ENCODE measurements around the gene GPR45.
A peak's percentile ranks its signal among the peaks of the same experiment; 100 is the strongest.
"Not testable (repeated sequence)": the region's sequence is repeated elsewhere in the genome, so short reads cannot be mapped to it uniquely, and the experiment has no call there.

GPR45 gene, protein sequence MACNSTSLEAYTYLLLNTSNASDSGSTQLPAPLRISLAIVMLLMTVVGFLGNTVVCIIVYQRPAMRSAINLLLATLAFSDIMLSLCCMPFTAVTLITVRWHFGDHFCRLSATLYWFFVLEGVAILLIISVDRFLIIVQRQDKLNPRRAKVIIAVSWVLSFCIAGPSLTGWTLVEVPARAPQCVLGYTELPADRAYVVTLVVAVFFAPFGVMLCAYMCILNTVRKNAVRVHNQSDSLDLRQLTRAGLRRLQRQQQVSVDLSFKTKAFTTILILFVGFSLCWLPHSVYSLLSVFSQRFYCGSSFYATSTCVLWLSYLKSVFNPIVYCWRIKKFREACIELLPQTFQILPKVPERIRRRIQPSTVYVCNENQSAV

DNA sequence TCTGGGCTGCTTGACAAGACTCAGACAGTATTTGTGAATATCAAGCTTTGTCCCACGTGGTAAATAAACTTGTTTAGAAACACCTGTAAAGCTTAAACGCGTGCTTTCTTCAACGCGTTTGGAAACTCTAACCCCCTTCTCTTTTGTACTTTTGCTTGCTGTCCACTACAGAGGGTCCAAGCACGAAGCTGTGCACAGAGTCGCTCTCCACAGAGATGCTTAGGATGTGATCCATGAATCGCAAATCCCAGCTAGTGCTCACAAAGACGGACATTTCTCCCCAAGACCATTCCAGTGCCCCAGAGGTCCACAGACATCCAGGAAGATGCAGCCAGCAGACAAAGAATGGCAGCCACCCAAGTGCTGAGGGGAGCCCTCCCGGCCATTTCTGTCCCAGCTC, at the start of gene GPR45:
Gene GPR45 (plus strand): TSS at position 301 of the 400 bp plus-strand sequence. CDS start 116 bp downstream, outside the sequence.
- DNase-seq, result no peak

DNA sequence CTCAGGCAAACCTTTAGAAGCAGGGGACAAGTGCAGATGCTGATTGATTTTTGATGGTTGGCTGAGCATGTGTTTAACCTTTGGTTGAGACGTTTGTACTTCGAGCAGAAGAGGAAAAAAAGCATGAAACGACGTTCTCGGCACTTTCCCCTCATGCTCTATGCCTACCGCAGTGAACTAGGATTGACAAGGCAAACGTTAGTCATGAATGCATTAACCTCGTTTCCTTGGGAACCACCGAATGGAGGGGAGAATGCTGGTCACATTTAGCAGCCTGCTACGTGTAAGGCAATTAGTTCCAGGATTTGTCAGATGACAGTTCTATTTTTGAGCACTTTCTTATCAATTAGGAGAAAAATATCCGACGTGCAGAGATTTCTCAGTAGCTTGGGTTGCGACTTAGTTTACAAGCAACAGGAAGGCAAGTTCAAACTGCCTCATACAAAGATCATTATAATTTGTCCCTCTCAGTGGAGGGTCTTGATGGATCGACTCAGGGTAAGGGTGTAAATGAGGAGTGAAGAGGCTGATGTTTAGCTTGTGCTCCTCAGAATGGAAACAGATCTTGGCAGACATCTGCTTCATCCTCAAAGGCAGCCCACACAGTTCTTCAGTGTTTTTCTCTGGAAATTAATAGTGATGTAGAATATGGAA, 47.4 kb upstream of the GPR45 start:
- no peak for DNase-seq

DNA sequence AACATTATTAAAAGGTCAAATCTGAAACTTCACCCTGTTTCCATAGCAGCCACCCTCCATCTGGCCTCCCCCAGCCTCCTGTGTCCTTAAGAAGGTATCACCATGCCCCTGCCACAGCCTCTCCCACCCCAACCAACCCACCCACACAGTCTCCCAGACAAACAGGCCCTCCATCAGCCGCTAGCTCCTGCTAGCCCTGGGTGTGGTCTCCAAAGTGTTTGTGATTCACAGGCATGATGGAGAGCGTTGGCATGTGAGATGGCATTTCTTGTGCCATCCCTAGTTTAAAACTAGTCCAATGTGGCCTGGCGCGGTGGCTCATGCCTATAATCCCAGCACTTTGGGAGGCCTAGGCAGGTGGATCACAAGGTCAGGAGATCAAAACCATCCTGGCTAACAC, 44.9 kb upstream of the GPR45 start:
- no peak for DNase-seq

DNA sequence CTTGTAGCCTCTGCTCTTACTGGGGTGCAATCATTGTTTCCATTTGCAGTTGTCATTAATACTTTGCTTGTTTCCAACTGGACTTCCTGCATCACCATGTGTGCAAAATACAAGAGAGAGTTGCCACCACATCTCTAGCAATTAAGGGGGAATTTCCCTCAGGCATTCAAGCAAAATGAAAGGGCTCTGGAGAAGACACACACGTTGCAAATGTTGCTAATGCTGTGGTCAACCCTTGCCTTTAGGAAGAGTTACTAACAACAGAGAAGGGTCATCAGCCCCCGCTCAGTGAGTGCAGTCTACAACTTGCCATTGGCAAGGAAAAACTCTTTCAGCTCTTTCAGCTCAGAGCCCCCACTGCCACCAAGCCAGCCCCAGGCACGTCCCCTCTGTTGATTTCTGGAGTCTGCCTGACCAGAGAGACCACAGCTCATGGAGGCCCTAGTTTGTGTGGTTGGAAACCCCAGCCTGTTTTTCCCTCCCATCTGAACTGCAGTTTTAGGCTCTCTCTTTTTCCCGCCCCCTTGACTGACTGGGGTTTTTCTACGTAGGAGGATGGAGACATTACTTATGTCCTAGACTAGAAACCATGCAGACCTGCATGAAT, 25.9 kb upstream of the GPR45 start:
- DNase-seq, result no peak

DNA sequence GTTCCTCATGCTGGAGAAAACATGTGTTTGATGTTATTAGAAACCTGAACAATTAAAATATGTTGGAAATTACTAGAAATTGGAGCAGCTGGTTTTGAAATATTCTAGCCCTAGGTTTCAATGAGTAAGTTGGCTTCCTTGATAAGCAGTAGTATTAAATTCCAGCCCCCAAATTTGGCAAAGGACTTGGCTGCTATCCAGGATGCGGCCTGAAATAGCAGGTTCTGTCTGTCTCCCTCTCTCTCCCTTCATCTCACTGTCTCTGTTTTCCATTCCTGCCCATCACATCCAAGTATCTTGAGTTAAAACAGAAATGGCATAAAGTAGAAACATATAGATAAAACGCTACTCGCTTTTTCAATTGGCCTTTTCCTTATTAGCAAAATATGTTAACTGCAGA, 20.9 kb upstream of the GPR45 start:
- DNase-seq, result no peak

DNA sequence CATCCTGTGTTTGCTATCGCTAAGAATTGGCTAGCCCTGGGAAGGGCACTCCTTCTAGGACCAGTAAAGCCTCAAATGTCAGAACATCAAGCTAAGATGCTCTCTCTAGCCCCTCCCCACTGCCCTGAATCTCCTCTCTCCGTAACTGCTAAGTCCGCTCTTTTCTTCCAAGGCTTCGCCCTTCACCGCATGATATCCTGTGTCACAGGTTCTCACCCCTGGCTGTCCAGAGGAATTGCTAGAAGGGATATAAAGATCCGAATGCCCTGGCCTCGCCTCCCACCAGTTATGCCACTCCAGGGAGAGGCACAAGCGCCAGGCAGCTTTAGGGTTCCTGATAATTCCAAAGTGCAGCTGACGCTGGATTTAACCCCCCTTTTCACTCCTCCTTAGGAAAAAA, 17.1 kb upstream of the GPR45 start:
- no peak for DNase-seq

DNA sequence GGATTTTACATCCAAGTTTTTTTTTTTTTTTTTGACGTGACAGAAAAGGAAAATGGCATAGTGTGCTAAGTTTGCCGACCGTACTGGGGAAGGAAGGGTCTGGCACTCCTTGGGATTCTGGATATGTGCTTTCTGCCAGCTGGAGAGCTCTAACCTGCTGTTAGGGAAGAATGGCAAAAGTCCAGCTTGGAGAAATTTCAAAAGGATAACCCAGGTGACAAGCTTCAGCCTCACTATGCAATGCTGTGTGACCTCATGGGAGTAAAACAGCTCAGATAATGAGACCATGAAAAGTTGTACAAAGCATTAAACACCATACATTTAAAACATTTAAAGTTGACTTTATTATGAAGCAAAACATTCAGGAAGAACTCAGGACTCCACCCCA, 10.3 kb upstream of the GPR45 start:
- no peak for DNase-seq

DNA sequence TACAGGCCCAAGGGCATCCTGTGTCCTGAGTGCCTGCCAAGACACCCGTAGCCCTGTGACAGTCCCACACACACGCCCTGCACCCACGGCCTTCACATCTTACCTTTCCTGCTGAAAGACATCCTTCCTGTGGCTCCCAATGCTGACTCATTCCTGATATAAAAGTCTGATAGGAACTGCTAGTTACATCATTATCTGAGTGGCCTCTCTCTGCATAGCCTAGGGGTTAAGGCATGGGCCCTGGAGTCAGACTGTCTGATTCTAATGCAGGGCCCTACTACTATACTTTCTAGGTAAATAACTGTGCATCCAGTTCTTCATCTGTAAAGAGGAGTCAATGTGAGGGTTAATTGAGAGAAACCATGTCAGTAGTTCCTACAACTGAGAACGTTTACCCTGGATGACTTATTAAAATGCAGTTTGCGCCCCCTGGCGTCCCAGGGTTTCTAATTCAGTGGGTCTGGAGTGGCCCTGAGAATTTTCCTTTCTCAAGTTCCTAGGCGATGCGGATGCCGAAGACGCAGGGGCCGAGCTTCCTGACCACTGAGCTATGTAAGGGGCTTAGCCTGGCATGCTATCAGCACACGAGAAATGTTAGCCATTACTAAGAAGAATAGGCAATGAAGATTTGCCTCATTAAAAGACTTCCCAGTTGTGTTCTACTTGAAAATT, 6.0 kb upstream of the GPR45 start:
- peak; percentile 64 for DNase-seq

DNA sequence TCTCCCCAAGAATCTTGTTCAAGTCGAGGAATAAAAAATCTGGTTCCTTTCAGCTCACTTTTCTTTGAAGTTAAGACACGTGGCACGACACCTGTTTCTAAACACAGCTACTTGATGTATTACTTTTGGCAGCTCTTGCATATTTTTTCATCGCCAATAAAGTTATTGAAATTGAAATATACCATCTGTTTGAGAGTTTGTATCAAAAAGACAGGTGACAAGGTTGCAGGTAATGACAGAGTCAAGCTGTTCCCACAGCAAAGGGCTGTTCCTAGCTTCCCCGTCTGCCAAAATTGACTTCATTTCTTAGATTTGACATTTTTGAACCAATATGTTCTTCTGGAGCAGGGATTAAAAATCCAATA, 5.5 kb upstream of the GPR45 start:
- no peak for DNase-seq

DNA sequence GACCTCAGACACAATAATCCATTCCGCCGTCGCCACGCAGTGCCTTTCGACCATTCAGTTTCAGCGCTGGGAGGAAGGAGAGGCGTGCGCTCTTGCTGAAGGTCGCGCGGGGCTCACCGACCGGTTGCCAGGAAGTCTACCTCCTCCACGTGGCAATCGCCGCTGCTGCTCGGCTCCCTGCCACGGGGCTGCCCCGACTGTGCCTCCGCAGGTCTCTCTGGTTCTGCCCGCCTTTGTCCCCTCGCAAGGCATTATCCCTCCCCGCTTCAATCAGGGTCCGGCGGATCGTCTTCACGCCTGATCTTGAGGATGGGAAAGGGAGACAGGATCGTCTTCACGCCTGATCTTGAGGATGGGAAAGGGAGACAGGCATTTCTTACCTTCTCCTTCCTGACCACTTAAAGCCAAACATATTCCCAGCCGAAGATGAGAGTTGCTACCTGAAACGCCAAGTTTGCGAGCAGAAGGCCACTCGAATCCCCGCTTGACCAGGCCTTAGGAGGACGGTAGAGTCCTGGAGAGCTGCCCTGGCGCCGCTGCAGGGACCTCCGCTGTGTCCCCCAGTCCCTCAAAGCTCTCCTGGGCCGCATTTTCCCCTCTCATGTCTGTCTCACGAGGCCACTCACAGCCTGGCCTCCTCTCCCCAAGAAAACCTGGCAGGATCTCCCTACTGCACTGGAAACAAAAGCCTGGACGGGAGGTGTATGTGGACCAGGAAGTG, 4.3 kb upstream of the GPR45 start:
- no peak for DNase-seq

DNA sequence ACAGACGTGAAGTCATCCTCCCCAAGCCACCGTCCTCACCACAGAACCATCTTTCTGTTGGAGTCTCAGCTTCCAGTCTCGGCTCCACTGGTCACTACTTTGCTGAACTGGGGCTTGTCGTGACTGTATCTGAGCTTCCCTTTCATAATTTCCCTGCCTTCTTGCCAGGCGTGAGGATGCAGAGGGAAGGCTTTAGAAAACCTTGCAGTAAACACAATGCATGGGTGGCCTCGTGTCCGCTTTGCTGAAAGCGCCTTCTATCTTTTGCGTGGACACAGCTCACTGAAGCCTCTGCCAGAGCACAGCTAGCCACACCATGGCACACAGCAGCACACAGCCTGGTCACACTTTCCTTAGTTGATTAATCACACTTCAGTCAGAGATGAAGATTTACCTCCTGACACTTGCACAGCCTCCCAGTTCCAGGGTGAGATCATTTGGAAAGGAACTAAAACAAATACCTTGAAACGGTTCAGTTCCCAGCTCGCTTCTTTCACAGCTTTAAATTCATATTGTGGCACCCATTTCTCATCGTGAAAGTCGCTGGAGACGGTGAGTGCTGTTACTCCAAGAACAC, 2.8 kb upstream of the GPR45 start:
- no peak for DNase-seq

DNA sequence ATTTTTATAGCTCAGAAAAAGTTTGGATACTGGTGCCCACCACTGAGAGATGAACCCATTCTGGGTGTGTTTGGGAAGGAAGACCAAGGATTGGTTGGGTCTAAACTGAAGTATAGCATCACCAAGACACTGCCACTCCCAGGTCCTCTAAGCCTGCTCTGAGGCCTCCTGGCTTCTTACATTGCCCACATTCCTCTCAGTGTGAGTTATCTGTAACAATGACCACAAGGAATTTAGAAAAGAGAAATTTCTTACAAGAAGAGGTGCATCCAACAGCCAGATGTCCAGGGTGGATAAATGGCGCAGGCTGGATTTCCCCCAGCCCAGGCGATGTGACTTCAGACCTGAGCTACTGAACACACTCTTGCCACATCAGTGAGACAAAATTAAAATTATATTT, 1.6 kb upstream of the GPR45 start:
- DNase-seq, result no peak

DNA sequence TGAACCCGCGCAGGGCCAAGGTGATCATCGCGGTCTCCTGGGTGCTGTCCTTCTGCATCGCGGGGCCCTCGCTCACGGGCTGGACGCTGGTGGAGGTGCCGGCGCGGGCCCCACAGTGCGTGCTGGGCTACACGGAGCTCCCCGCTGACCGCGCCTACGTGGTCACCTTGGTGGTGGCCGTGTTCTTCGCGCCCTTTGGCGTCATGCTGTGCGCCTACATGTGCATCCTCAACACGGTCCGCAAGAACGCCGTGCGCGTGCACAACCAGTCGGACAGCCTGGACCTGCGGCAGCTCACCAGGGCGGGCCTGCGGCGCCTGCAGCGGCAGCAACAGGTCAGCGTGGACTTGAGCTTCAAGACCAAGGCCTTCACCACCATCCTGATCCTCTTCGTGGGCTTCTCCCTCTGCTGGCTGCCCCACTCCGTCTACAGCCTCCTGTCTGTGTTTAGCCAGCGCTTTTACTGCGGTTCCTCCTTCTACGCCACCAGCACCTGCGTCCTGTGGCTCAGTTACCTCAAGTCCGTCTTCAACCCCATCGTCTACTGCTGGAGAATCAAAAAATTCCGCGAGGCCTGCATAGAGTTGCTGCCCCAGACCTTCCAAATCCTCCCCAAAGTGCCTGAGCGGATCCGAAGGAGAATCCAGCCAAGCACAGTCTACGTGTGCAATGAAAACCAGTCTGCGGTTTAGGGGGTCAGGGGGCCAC, 897 bp downstream of the GPR45 start:
- no peak for DNase-seq

DNA sequence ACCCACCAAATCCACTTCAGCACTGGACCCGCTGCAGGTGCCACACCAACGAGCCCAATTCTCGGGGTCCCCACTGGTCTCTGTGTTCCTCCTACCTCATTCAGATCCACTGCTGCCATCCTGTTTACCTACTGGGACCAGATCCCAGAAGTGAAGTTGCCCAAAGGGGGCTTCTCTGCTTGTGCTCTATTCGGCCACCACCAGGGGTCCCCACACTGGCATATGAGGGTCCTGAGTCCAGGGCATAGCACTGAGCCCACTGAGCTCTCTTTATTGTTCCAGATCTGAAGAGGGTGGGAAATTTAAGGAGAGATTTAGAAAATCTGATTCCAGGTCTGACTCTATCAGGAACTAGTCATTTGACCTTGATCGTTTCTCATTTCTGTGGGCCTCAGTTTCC, 2.4 kb downstream of the GPR45 start:
- DNase-seq, result no peak

DNA sequence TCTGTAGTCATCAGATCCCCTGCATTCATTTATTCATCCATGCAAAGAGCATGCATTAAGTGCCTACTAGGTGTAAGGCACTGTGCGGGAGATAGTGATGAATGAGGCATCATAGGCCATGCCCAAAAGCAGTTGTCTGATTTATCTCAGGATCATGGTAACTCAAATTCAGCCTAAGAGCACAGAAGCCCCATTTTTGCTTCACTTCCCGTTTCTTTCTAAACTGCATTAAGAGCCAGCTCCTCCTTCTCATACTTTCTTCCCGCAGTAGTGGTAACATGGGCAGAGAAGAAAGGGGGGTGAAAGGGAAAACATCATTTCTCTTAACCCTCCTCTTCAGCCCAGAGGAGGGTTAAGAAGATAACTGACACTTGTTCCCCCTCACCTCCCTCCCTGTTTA, 2.9 kb downstream of the GPR45 start:
- DNase-seq, result no peak

DNA sequence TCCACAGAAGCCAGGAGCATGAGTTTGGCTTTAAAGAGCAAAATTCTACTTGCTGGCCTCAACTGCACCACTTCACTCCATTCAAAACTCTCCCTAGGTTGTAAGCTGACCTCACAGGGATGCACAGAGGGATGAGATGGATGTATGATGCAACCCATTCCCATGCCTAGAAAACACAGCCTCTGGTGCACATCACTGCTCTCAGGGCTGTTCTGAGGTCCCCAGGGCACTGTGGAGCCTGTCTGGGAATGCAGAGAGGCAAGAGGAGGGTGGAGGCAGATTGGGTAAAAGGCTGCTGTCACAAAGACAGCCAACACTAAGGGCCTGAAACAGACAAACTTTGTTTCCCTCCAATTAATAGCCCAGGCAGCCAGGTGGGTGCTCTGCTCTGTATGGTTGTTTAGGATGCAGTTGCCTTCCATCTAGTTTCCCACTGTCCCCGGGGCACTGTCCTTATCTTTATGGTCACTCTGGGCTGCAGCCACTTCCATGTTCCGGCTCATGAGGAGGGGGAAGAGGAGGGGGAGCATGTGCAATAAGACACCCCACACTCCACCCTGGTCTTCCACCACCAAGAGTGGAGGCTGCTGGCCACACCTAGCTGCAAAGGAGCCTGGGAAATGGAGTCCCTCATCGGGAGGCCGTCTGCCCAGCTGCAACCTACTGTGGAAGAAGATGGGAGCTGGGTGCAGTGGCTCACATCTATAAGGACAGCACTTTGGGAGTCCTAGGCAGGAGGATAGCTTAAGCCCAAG, 7.0 kb downstream of the GPR45 start:
- DNase-seq, result no peak

DNA sequence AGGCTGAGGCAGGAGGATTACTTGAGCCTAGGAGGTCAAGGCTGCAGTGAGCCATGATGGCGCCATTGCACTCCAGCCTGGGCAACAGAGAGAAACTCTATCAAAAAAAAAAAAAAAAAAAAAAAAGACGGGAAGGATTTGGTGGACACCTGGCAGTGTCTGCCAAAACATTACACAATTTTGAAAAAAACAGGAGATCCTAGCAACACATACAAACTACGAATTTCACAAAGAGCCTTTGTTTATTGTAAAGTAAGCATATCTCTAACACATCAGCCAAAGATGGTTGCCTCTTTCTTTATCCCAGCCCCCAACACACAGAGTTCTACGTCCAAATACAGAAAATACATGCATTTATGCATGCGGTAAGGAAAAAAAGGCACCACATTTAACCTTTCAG, 7.6 kb downstream of the GPR45 start:
- DNase-seq, result no peak

DNA sequence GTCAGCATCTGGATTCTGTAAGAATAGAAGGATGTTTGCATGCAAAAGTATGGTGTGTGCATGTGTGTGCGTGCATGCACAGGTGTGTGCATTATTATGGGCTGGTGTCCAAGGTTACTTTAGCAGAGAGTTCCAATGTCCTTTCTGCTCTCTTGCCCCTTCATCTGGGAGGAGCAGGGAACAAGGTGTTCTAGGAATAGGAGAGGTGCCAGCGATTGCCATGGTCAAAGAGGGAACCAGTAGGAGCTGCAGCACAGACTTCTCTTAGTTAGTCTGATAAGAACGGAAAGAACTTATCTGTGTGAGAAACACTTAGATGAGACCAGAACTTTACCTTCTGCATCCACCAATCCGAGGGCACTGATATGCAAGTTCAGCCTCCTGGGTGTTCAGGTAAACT, 8.3 kb downstream of the GPR45 start:
- DNase-seq, result no peak

DNA sequence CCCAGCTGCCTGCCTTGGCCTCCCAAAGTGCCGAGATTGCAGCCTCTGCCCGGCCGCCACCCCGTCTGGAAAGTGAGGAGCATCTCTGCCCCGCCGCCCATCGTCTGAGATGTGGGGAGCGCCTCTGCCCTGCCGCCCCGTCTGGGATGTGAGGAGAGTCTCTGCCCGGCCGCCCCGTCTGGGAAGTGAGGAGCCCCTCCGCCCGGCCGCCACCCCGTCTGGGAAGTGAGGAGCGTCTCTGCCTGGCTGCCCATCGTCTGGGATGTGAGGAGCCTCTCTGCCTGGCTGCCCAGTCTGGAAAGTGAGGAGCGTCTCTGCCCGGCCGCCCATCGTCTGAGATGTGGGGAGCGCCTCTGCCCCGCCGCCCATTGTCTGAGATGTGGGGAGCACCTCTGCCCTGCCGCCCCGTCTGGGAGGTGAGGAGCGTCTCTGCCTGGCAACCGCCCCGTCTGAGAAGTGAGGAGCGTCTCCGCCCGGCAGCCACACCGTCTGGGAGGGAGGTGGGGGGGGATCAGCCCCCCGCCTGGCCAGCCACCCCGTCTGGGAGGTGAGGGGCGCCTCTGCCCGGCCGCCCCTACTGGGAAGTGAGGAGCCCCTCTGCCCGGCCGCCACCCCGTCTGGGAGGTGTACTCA, 9.6 kb downstream of the GPR45 start:
- not testable (repeated sequence) for DNase-seq

DNA sequence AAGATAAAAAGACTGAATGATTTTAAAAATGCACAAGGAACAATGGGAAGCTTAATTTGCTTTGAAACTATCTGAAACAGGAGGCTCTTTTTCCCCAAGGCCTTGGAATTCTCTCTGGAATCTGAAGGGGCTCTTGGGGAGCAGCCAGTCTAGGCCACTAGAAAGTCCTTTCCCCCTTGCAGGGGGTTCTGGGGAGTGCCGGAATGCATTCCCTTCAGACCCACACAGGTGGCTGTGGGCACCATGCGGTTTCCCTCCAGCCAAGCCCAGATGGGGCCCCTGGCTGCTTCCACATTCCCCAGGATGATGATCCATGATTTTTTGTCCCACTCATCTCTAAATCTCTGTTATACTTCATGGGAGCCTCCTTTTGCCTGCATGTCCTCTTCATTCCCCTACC, 10.7 kb downstream of the GPR45 start:
- no peak for DNase-seq

Measured in NCI-H526 treated with DMSO at 0.1 percent for 48 hours (cell line).